HFFc6 (cell line): ENCODE results near the gene C19orf53. TPM values are rescaled to one million over a fixed set of nuclear protein-coding genes. Genes with fewer than 3 reads are reported as not detected.

Source experiments
- DNase-seq: peaks from one replicate; pipeline ENCODE4 v3.0.0-alpha.2; 2018
- H3K27ac Mint-ChIP-seq: 2 replicates; pipeline ENCODE4 v1.8.0; 2020; ENCODE audit warnings: mild to moderate bottlenecking, mixed read lengths
- H3K27me3 Mint-ChIP-seq: 2 replicates; pipeline ENCODE4 v1.8.0; 2021; ENCODE audit warnings: mild to moderate bottlenecking, moderate library complexity, mixed read lengths; ENCODE audit not compliant: insufficient read depth
- H3K36me3 Mint-ChIP-seq: 2 replicates; pipeline ENCODE4 v1.8.0; 2021; ENCODE audit warnings: low read depth, mixed read lengths
- H3K4me1 Mint-ChIP-seq: 2 replicates; pipeline ENCODE4 v1.8.0; 2020; ENCODE audit warnings: low read depth, mixed read lengths
- H3K4me3 Mint-ChIP-seq: 2 replicates; pipeline ENCODE4 v1.8.0; 2020; ENCODE audit warnings: mild to moderate bottlenecking, moderate library complexity, mixed read lengths
- H3K9me3 Mint-ChIP-seq: 2 replicates; pipeline ENCODE4 v1.8.0; 2020; ENCODE audit warnings: mild to moderate bottlenecking, mixed read lengths
- CTCF ChIP-seq: fragments of 200-600 bp; sonication (generic); IDR thresholded peaks from 2 replicates; pipeline ENCODE4 v1.5.0; 2021; ENCODE audit warnings: antibody characterized with exemption, mild to moderate bottlenecking
- total RNA-seq, 6 experiments: library from RNA; stranded (reverse); fragmentation: NEBNext Ultra II Directional; extraction: Animal tissue kit (Norgen Biotek cat#: 25700); gene quantifications; 2 replicates in 1 of 6; 3 replicates in 5 of 6; pipeline ENCODE4 v1.2.3, GENCODE V29; 2021

C19orf53 gene
- total RNA-seq, 6 experiments from 2014 or later = 123 to 204 (median 172) TPM

GRCh38 chr19:13823901-13824300 is 49.6 kb downstream of the C19orf53 start:
- no peak for DNase-seq
- TF ChIP-seq CTCF = no peak
- Mint-ChIP-seq H3K9me3 (no peaks in the 10 kb centered on the region), H3K36me3 (peaks cover 27% of the 10 kb centered on the region), H3K4me1 (peaks cover 25% of the 10 kb centered on the region), H3K27ac (no peak overlapping the region), H3K4me3 (no peak overlapping the region), H3K27me3 (peaks cover 23% of the 10 kb centered on the region)

- Mint-ChIP-seq H3K4me3 (no peak overlapping the region), H3K4me1 (peaks cover 25% of the 10 kb centered on the region), H3K9me3 (peaks cover 6% of the 10 kb centered on the region; the same call in 1 of the 2 replicates), H3K27ac (no peak overlapping the region), H3K36me3 (peaks cover 29% of the 10 kb centered on the region), H3K27me3 (peaks cover 31% of the 10 kb centered on the region)
- DNase-seq = no peak
- TF ChIP-seq CTCF = no peak
Measured at GRCh38 chr19:13824703-13825102, 50.4 kb downstream of the C19orf53 start.

GRCh38 chr19:13825489-13826441 is 51.5 kb downstream of the C19orf53 start:
- peaks cover 16% of the 10 kb centered on the region for H3K9me3 Mint-ChIP-seq
- H3K27me3 Mint-ChIP-seq = peaks cover 42% of the 10 kb centered on the region
- no peak for DNase-seq
- peak overlapping the region; percentile 68 for H3K27ac Mint-ChIP-seq
- peak; percentile 63 for TF ChIP-seq CTCF
- peaks cover 20% of the 10 kb centered on the region for H3K4me1 Mint-ChIP-seq
- 0 out of 2 replicates have a peak overlapping the region, but pooled peaks have one; percentile 8 for H3K4me3 Mint-ChIP-seq
- H3K36me3 Mint-ChIP-seq = peaks cover 37% of the 10 kb centered on the region

- Mint-ChIP-seq H3K4me3 (peak overlapping the region; percentile 8; the same call in 1 of the 2 replicates), H3K4me1 (peaks cover 21% of the 10 kb centered on the region), H3K9me3 (peaks cover 26% of the 10 kb centered on the region), H3K27ac (no peak overlapping the region; the same call in 1 of the 2 replicates), H3K27me3 (peaks cover 50% of the 10 kb centered on the region), H3K36me3 (peaks cover 44% of the 10 kb centered on the region)
- DNase-seq = no peak
- peak; percentile 20; the same call in 1 of the 2 replicates for TF ChIP-seq CTCF
Measured at GRCh38 chr19:13826652-13827235, 52.5 kb downstream of the C19orf53 start.

GRCh38 chr19:13827656-13828055 is 53.4 kb downstream of the C19orf53 start:
- DNase-seq = no peak
- peak overlapping the region; percentile 14; the same call in 1 of the 2 replicates for H3K27ac Mint-ChIP-seq
- peaks cover 47% of the 10 kb centered on the region for H3K36me3 Mint-ChIP-seq
- peaks cover 59% of the 10 kb centered on the region for H3K27me3 Mint-ChIP-seq
- H3K4me3 Mint-ChIP-seq = no peak overlapping the region
- peak; percentile 20; the same call in 1 of the 2 replicates for TF ChIP-seq CTCF
- H3K9me3 Mint-ChIP-seq = peaks cover 35% of the 10 kb centered on the region
- H3K4me1 Mint-ChIP-seq = peaks cover 23% of the 10 kb centered on the region

Other genes starting within 250 kb of the C19orf53 start
- gene MRI1, start 9.9 kb upstream of the C19orf53 start, total RNA-seq = 10 to 100 TPM; 31.3 to 34.7 (median 31.8) TPM
- 1 to 10 TPM; 5.0 to 6.0 (median 5.2) TPM for gene ZSWIM4, start 21.0 kb downstream of the C19orf53 start, total RNA-seq
- 1 to 10 TPM in 5 of 6 experiments, under 1 TPM in 1; 0.91 to 1.7 (median 1.4) TPM for gene NANOS3, start 102.7 kb downstream of the C19orf53 start, total RNA-seq
- under 1 TPM; 0.37 to 0.67 (median 0.55) TPM for gene BRME1, start 131.7 kb downstream of the C19orf53 start, total RNA-seq
- 10 to 100 TPM; 22.9 to 28.3 (median 25.5) TPM for gene CC2D1A, start 131.7 kb downstream of the C19orf53 start, total RNA-seq
- gene PODNL1, start 164.0 kb downstream of the C19orf53 start, total RNA-seq = 10 to 100 TPM; 10.1 to 13.7 (median 12.2) TPM
- 10 to 100 TPM; 19.9 to 29.0 (median 26.5) TPM for gene DCAF15, start 178.1 kb downstream of the C19orf53 start, total RNA-seq
- 10 to 100 TPM; 11.6 to 13.0 (median 12.2) TPM for gene RFX1, start 231.9 kb downstream of the C19orf53 start, total RNA-seq